ENCODE results near the gene CBLB.

Gene CBLB

DNA sequence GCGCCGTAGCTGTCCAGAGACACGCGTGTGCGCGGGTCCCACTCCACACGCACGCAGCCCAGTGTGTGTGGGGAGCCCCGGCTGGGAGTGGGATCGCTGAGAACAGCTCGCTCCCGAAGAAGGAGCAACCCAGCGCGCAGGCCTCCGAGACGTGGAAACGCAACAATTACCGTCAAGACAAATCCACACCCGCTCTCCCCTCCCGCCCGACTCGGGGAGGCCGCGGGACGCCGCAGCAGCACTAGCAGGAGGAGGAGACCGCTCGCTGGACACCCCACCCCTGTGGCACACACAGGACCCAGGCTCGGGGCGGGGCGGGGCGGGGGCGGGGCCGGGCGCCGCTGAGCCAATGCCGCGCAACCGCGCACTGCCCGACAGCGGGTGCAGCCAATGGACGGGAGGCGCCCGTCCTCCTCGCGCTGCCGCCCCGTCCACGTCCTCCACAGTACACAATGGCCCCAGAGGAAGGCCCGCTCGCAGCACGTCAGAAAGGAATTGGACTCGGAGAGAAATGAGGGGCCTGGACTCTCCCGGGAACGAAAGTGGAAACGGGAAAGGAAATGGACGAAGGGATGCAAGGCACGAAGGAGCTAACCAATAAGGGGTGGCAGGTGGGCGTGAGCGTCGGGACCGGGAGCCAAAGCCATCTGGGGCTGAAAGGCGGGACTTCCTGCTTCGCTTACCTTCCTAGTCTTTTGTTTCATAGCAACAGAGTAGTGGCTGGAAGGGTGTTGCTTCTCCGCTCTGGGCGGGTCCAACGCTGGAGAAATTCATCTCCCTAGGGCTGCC, at the start of gene CBLB:
TSS of gene CBLB (minus strand) at position 271 of the 789 bp plus-strand sequence. CDS start 1,435 bp downstream, outside the sequence.
- peak; percentile 77 for DNase-seq

DNA sequence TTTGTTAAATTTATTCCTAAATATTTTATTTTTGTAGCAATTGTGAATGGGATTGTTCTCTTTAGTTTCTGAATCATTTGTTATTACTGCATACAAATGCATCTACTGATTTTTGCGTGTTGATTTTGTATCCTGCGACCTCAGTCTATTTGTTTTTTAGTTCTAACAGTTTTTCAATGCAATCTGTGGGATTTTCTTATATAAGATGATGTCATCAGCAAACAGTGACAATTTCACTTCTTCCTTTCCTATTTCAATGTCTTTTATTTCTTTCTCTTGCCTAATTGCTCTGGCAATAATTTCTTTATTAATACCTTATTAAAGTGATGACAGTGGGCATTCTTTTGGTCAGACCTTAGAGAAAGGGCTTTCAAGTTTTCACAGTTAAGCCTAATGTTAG, 48.0 kb upstream of the CBLB start:
- no peak for DNase-seq

DNA sequence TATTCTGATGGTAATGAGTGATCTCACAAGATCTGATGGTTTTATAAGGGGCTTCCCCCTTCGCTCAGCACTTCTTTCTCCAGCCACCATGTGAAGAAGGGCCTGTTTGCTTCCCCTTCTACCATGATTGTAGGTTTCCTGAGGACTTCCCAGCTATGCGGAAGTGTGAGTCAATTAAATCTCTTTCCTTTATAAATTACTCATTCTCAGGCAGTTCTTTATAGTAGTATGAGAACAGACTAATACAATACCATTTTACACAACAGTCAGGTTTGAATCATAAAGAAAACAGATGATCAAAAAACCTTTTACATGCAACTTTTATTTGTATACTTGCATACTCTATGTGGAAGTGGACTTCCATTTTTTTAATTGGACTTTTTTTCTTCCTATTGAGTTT, 46.7 kb upstream of the CBLB start:
- DNase-seq, result no peak

DNA sequence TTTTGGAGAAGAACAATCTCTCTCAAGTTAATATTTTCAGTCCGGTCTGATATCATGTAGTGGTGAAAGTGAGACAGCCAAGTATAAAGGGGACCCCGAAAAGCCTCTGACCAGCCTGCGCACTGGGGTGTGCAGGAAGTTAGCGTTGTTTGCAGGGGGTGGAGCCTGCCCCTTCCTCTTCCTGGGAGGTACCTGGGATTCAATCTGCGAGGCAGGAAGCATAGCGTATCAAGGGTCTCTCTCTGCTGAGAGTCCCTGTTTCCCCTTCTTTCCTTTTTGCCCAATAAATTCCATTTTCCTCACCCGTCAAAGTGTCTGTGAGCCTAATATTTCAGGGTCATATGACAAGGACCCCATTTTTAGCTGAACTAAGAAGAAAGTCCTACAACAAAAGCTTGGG, 44.8 kb upstream of the CBLB start:
- no peak for DNase-seq

DNA sequence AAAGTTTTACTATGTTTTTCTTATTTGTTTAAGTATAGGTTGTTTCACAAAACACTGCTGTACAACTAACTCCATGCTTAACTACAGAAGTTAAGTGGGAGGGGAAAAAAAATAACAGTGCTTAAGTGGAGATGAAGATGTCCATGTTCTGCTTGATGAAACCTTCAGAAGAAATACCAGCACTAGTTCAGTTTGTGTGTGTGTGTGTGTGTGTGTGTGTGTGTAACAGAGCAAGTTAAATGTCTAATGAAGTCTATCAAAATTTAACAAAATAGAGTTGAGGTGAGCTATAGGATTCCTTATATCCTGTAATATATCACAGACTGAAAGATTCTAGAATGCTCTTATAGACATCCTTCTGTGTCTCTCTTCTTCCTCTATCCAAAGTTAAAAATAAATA, 44.1 kb upstream of the CBLB start:
- DNase-seq, result no peak

DNA sequence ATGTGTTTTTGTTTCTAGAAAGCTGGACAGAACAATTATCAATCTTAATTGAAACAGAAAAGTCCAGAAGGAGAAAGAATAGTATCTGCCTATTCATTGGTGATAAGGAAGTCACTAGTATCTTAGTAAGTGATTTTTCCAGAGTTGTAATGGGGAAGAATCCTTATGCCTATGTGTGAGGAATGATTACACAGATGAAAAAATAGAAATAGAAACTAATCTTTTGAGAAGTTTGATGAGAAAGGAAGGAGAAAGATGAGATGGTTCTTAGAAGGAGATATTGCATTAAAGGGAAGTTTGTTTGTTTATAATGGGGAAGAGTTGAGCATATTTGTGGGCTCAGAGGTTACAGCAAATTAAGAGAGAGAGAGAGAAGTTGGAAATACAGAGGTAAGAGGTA, 42.7 kb upstream of the CBLB start:
- no peak for DNase-seq

DNA sequence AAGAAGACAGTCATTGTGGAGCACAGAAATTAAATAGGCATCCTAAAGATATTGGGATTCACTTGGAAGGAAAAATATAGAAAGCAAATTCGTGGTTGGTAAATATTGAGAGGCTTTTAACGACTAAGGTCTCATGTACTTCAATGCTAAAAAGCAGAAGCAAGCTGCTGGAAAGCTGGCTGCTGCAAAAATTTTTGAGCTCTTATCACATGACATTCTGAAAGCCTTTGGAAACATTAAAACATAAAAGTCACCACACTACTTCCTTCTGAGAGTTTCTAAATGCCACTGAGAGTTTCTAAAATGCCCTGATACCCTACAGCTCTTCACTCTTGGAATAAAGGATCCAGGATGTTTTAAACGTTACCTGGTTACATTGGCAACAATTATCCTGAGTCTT, 39.0 kb upstream of the CBLB start:
- no peak for DNase-seq

DNA sequence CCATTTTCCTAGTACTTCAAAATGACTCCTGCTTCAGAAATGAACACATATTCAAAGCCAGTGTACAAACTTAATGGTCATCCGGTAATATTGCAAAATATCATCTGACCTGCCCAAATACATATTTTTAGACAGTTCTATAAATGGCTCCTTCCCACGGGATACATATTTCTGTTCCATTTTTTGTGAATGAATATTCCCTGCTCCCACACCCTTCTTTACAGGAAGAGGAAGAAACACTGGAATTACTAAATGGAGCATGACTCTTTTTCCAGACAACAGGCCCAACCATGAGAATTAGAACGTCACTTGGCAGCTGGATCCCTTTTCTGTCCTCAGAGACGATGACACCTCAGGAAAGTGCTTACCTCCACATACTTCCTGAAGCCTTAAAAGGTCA, 38.0 kb upstream of the CBLB start:
- DNase-seq, result no peak

DNA sequence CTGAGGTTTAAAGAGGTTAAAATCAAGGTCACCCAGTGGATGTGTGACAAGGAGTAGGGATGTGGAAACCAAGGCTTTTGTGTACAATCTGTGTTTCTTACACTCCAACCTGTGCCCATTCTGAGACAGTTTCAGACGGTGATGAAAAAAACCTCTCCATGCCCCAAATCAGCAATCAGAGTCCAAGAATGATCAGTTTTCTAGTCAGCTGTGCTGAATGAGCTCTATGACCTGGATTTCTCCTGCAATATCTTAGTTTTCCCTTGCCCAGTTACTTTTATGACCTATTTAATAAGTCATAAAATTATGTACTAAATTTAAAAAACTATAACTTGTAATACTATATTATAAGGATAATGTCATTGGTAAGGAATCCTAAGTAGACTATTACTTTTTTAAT, 37.5 kb upstream of the CBLB start:
- no peak for DNase-seq

DNA sequence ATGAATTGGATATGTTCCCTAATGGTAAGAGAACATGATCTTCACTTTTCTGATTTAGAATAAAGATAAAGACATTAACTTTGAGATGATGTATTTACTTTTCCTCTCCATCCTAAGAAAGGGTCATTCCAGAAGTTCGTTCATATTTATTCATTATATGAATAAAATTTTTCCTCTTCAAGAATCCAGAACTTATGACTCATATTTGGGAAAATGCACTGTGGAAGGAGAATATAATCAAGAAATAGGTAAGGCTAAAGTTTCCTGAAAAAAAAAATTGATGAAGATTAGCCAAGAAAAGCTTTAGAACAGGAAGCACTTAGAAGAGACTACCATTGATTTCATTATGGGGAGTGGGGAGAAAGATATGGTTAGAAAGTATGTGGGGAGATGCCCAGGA, 36.5 kb upstream of the CBLB start:
- DNase-seq, result no peak

DNA sequence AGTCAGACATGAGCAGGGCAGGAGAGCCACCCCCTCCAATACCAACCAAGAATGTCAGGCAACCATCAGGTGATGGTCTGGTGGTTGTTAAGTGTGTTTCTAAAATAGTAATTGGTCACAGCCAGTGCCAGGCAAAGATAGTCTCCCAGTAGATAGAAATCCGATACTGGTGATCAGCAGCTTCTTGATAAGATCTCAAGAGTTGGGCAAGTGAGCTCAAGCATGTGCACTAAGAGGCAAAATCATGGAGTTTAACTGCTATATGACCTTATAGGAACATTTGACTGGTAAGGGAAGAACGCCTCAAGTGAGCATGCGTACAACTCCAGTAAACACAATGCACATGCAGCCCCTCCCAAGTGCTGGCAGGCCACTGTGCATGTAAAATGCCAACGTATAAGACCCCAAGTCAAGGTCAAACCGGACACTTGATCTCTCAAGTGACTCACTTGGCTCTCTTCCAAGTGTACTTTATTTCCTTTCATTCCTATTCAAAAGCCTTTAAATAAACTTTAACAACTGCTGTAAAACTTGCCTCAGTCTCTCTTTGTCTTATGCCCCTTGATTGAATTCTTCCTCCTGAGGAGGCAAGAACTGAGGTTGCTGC, 36.0 kb upstream of the CBLB start:
- DNase-seq, result no peak

DNA sequence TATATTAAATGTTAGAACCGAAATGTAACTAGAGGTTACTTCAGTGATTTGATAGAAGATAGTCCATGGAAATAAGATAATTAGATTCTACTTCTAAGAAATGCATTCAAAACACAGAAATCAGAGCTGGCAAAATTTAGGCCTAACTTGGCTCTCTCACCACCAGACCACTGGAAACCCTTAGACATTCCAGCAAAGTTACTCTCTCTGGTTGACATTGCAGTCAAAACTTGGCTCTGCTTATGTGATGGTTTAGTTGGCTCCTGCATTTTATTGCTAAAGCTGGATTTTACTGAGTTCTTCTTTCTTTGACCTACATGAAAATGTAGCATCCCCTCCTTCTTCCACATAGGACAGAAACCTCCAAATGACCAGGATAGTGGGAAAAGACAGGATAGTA, 35.4 kb upstream of the CBLB start:
- no peak for DNase-seq

DNA sequence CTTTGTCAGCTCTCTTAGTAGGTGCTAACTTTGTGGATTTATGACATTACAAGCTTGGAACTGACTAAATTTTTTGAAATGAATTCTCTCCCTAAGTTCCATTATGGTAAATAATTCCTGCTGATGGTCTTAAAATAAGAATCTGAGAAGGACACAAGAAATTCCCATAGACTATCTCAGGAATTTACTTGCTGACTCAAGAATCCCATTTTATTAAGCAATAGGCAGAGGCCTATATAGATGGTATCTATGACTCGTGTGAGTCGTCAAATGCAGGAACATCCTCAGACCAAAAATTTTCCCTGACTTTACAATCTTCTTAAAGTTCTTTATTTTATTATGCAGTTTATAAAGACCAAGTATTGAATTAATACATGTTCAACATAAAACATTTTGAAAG, 30.7 kb upstream of the CBLB start:
- DNase-seq, result no peak

DNA sequence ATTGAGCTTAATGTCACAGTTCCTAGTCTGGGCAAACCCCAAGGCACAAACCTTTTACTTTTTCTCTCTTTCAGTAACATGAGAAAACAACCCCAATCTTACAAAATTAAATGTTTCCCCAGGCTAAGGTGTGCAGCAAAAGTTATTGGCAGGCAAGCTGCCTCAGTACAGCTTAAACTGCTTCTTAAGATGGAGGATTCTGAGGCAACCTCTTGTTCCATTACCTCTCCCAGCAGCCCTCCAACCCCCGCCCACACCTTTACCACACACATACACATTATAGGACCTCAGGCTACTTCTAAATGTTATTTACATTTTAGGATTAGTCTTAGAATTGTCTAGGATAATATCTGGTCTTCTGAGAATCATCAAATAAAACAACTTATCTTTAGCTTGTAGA, 22.3 kb upstream of the CBLB start:
- no peak for DNase-seq

DNA sequence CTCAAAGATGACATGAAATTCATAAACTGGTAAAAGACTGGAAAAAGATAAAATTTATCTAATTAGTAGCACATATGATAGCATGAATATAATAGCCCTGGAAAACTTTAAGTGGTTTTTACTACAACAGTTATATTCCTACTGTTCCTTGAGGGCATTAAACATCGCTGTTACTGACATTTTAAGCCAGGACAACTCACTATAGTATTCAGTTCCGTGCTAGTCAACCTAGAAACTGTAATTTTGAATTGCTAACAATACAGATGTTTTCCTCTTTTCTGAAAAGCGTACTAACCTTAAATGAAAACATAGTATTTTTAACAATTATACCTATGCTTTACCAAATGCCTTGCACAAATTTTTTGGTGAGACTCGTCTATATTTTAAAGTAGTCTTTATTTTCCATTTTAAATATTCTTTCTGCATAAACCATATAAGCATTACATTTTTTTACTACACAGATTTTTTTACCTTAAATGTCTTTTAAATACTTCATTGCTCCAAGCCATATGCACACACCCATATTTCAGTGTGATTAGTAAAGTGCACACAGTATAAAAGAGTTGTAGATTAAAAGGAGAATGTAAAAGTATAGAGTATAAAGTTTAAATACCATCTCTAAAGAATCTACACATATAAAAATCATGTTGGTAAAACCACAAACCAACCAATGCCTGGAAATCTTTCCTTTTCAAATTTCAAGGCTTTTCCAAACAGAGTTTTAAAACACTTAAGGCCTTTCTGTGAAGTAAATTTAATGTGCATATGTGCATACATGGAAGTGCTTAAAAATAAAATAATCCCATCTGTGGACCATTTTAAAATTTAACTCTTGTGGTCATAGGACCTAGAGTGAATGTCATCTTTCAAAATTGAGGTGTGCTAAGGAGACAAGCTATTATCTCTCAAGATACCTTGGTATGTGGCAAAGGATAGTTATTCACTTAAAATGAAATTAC, 20.1 kb upstream of the CBLB start:
- no peak for DNase-seq

DNA sequence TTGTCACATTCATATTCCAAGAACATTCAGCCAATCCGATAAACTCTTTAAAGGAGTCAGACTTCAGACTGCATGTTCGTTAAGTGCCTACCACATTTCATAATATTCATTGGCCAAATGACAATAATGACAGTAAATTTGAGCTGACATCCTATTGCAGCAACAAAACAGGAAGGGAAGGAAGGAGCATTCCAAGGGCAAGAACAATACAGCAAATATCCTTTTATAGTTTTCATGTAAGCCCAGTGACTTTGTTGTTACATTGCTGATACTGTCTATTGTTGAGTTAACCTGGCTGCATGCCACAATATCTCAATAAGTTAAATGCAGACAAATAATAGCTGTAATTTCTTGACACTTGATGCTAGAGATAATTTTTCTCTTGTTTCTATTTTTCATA, 16.4 kb upstream of the CBLB start:
- no peak for DNase-seq

DNA sequence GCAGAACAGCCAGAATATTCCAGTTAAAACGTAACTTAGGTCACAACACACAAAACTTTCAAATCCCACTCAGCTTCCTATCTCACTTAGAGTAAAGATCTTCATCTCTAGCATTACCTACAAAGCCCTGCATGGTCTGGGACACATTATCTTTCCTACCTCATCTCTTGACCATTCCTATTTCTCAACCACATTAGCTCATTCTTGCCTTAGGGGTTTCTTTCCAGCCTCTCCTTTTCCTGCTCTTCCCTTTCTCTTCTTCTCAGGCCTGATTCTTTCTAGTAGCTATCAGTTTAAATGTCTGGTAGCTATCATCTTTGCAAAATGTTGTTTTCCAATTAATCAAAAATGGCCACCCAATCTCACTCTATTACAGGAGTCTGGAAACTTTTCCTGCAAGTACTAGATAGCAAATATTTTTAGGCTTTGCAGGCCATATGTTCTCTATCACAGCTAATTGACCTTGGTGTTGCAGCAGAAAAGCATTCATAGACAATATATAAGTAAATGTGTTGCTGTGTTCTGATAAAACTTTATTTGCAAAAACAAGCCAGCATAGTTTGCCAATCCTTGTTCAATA, 15.1 kb upstream of the CBLB start:
- no peak for DNase-seq

DNA sequence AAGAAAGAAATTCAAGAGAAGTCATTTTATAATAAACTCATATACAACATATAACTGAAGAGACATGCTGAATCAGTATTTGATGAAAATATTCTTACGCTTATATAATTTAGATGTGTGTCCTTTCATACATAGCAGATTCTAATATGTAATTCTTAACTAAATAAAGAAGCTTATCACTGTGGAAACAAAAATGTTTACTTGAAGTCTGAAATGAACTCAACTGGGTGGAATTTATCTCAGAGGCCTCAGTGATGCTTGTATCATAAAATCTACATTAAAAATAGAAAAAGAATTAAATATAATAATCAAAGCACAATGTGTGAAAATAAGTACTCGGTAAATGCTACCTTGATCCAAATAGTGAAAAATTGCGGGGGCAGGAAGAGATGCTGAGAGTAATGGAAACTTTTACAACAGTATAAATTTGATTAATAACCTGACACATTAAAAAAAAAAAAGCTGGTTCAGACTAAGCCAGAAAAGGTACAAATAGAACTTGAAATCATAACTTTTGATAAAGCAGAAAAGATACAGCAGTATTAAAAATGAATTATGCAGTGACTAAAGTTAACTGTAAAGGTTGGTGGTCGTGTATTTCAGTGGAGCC, 12.0 kb upstream of the CBLB start:
- DNase-seq, result no peak

DNA sequence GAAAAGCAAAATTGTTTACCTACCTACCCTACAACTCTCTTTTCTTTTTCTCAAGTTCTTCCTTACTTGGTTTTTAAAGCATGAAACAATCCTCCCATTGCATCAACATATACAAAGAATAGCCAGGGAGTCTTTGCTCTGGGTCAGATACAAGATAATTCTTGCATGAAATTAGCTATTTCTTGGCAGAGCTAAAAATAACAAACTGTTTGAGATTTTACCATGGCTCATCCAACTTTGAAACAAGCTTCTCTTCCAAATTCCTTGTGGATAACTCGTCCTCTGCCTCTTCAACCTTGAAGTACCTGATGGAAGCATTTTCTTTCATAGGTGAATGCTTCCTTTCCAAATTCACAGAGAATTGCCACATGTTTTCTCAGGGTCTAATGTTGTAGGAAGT, 9.2 kb upstream of the CBLB start:
- DNase-seq, result no peak

DNA sequence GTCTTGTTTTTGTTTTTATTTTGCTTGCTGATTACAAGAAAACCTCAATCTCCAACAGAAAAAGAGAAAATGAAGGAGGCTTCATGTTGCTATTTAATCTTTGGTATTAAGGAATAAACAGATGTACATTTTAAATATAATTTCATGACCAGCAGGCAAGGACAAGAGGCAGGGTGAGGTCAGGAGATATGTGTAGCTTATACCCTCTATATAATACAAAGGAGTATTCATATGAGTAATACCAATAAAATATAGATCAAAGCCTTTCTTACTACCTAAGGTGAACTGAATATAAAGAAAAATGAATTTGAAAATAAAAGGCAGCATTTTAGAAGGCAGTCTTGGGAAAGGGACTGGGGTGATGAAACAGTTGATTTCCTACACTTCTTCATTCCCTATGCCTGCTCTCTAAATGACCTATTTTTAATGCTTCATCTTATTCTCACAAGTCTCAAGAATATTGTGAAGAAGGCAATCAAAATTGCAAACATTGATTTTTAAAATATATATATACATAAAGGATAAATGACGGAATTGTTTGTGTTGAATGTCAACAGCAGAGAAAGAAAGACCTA, 8.6 kb upstream of the CBLB start:
- DNase-seq, result no peak

DNA sequence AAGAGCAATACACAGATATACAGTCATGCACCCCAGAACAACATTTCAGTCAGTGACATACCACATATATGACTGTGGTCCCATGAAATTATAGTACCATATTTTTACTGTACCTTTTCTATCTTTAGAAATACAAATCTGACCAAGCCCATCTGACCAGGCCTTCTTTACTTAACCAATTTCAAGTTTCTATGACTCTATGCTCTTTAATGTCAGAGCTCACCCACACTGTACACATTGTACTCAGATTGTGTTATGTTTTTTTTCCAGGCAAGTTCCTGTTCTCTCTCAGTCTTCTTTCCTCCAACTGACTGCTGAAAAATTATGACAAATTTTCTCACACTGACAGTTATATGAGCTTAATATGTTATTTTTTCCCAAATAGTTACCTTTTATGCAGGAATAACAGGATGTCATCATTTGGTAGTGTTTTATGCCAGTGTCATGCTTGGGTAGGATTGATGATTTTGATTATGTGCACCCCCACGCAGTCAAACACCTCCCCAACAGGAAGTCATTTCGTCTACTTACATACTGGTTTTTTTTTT, 8.0 kb upstream of the CBLB start:
- no peak for DNase-seq
